ENCODE results near the gene LAMC2.
"Not testable (repeated sequence)": the region's sequence is repeated elsewhere in the genome, so short reads cannot be mapped to it uniquely, and the experiment has no call there.

LAMC2 gene

GRCh38 chr1:183262628-183263200 lies 76.7 kb downstream of the LAMC2 start:
- DNase-seq (ENCODE audit: low read depth, low spot score), result no peak

- no peak for DNase-seq (ENCODE audit: low read depth, low spot score)
These were observed 78.0 kb downstream of the LAMC2 start for GRCh38 chr1:183263886-183264602.

DNA sequence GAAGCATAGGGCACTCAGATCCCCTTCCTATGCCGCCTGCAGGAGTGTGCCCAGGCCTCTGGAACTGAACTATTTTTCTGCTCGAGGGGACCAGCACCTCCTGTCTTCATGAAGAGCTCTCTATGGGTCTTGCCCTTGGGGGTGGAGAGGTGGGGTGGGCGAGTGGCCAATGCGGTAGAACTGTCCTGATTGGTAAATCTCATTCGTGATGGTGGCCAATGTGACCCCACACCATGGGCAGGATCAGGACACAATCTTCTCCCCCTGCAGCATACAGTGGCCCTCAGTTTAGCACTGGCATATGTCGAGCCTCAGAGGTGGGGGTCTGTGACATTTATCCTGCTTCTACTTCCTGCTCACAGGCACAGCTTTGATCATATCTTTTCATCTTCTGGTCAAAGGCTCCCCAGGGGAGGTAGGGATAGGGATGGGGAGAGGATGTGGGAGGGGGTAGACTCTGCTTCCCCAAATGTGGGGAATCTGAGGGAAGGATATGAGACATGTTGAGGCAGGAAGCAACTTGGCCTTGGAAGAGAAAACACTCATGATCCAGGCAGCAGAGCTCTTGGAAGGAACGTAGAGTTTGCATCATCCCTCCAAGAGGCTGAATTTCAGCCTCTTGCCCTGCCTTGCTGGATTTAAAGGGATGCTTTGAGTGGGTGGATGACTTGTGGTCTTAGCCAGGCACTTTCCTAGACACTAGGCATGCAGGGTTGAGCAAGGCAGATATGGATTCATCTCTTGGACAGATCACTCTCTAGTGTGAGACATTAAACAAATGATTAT lies 81.8 kb downstream of the LAMC2 start:
- no peak for DNase-seq (ENCODE audit: low read depth, low spot score)

DNA sequence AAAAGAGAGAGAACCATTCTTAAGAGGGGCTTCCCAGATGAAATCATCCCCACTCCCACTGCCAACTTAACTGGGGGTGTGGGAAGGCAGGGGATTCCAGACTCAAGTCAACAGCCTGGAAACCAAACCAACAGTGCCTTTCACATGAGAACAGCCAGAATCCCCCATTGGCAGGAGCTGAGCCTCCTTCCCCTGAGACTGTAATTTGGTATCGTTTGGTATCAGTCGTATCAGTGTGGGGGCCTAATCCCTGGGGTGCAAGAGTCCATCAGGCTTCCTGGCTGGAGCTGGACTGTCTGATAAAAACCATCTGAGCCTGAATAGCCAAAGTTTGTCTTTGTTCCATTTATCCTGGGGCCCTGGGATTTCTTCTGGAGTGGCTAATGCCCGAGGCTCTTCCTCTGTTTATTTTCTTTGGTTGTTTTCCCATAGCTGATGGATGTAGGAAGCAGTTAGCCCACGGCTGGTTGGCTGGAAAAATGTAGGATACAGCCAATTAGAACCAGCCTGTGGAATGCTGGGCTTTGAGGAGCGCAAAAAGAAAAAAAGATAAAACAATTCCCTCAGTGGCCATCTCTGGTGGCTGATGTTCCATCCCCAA lies 84.6 kb downstream of the LAMC2 start:
- no peak for DNase-seq (ENCODE audit: low read depth, low spot score)

GRCh38 chr1:183272390-183272848 lies 86.4 kb downstream of the LAMC2 start:
- no peak for DNase-seq (ENCODE audit: low read depth, low spot score)

GRCh38 chr1:183273300-183273699 lies 87.2 kb downstream of the LAMC2 start:
- DNase-seq (ENCODE audit: low read depth, low spot score), result no peak

DNA sequence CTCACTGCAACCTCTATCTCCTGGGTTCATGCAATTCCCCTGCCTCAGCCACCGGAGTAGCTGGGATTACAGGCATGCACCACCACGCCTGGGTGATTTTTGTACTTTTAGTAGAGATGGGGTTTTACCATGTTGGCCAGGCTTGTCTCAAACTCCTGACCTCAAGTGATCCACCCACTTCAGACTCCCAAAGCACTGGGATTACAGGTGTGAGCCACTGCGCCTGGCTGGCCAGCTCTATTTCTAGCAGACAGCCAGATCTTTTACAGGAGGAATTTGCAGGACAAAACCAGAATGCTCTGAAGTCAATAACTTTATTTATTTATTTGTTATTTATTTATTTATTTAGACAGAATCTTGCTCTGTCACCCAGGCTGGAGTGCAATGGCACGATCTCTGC lies 87.9 kb downstream of the LAMC2 start:
- DNase-seq (ENCODE audit: low read depth, low spot score), result not testable (repeated sequence)

GRCh38 chr1:183274836-183275235 lies 88.8 kb downstream of the LAMC2 start:
- no peak for DNase-seq (ENCODE audit: low read depth, low spot score)

- no peak for DNase-seq (ENCODE audit: low read depth, low spot score)
These were observed 89.3 kb downstream of the LAMC2 start for GRCh38 chr1:183275322-183275721.

DNA sequence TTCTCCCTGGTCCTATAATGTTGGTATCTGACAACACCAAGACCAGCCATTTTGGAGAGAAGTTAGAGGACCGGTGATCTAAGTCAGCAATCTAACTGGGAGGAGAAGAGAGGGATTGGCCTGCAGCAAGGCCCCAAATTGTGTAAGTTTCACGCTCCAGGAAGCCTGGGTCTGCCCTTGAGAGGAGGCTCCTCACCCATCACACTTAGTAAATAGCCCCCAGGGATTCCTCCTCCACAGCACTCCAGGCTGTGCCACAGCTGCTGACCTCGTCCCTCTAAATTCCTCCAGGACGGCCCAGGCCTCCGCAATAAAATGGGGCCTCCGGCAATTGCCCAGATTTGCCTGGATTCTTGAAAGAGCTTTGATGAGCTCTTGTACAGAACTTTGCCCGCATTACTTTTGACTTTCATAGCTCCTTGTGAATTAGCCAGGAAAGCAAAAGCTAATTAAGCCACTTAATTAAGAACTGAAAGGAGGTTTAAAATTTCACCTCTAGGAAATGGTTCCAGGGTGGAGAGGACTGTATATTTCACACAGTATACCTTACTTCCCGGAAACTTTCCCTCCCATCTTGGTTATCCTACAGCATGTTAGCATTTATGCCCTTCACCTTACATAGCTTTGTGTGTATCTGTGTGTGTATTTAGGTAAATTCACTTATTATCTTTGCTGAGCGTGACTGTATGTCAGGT lies 90.5 kb downstream of the LAMC2 start:
- DNase-seq (ENCODE audit: low read depth, low spot score), result no peak

- no peak for DNase-seq (ENCODE audit: low read depth, low spot score)
These were observed 92.0 kb downstream of the LAMC2 start for GRCh38 chr1:183277821-183278738.

DNA sequence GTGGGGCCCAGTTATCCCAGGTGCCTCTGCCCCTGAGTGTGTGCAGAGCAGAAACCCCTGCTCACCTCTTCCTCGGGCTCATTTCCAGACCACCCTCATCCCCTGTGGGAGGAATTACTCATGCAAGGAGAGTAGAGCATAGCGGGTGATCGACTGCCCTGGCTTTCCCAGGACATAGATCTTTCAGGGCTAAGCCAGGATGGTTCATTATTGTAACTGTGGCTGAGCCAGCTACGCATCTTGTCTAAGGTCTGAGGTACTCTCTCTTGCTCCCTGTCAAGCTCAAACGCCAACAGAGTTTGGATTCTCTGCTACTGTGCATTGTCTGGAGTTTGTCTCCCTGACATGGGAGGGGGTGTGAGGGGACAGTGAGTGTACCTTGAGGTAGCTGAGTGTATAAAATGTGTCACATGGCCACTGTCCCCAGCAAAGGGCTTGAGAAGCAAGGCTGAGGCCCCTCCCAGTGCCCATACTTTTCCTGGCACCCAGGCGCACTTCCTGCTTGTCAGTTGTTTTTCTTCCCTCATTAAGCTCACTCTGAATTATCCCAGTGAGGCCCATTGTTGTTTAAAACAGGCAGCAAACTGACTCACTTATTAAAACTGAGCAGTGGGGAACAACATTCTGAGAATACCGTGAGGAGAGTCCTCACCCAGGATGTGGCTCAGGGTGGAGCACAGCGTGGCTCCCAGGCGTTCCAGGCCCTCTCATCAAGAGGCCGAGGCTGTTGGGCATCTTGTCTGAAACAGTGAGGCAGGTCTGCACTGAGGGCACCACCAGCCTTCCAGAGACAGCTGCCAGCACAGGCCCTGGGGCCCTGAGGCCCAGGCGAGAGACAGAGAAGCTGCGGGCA lies 92.9 kb downstream of the LAMC2 start:
- no peak for DNase-seq (ENCODE audit: low read depth, low spot score)

DNA sequence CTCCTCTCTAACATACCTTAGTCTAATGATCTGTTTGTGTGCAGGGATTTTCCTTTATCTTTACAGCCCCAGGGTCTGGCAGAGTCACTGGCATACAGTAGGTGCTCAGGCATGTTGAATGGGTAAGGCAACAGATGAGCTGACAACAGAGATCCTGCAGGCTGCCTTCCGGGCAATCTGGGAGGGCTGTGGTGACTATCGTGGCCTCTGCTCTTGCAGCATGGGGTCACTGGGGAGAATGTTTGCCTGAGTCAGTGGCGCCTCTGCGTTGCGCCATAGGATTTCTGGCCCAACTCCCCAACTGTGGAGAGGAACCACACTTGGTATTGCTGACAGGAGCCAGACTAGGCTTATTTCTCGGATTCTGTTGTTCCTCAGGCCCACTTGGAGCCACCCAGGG lies 93.8 kb downstream of the LAMC2 start:
- DNase-seq (ENCODE audit: low read depth, low spot score), result no peak

GRCh38 chr1:183281039-183281438 lies 95.0 kb downstream of the LAMC2 start:
- DNase-seq (ENCODE audit: low read depth, low spot score), result no peak

DNA sequence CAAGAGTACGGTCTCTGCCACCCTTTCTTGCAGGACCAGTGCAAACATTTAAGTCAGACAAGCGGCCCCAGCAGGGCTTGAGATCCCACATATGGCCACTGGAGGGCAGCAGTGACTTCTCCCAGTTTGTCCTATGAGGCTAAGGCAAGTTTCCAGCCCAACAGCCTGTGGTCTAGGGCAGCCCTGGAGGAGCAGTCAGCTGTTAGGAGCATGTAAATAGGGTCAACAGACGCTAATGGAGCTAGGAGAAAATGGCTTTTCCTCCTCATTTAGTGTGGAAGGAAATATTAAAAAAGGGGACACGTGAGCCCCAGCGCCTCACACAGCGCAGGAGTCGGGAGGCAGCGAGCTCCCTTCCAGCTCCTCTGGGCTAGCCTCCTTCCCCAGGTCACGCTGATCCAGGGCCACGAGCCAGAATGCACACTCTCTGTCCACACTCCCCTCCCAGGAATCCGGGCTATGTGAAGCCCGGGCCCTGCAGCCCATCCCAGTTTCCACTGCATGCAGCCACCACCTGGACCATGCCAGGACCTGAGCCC lies 95.6 kb downstream of the LAMC2 start:
- DNase-seq (ENCODE audit: low read depth, low spot score), result peak; percentile 75

DNA sequence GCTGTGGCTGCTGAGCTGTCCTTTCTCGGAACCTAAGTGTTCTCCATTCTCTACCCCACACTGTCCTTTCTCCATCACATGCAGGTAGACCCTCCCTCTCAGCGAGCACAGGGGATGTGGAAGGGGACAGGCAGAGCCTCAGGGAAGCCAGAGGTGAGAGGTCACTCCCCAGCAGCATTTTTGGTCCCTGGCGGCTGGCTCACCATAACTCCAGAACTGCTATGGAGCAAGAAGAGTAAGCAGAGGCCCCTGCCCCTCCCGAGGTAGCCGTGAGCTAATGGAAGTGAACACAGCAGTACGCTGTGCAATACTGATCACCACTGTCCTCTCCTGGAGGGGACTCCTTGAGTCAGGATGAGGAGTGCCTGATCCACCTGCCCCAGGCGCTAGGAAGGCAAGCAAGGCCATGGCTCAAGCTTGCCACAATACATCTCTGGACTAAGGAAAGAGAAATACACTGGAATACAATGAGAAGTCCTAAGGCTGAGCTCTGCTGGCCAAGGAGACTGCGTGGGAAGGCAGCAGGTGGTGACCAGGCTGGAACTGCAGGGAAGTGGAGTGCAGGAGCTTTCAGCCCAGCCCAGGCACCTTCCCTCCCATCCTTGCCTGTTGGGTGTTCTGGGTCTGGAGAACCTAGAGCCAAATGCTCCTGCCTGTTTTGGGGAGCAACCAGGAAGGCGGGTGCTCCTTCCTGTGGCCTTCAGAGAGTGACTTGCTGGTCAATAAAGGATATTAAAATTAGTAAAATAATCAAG lies 96.2 kb downstream of the LAMC2 start:
- DNase-seq (ENCODE audit: low read depth, low spot score), result no peak

DNA sequence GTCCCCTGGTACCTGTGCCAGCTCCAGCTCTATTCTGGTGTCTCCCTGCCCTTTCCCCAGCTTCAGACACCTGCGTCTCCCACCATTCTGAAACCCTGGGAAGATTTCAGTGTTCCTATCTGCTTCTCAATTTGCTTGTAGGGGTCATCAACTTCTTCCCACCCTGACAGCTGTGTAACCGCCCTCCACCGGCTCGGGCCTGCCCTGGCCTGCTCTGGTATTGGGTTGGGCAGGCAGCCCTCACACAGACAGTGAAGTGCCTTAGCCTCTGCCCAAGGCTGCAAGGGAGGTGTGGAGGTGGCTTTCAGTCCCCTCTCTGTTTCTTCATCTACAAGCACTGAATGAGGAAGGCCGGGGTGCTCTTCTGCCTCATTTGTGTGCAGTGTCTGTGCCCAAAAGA lies 97.2 kb downstream of the LAMC2 start:
- DNase-seq (ENCODE audit: low read depth, low spot score), result no peak

DNA sequence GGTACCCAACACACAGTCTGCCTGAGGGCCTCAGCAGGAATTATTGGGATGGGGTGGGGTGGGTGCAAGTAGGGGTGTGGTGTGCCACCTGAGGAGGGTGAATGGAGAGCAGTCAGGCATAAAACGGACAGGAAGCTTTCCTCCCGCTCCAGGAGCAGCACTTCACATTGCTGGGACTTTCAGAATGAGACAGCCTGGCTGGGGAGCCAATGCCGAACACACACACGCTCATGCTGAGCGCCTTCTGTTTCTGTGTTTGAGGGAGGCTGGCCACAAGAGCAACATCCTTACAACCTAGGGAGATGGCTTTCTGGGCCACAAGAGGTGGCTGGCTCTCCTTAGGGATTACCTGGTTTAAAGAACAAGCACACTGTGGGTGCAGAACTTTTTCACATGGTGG lies 98.0 kb downstream of the LAMC2 start:
- DNase-seq (ENCODE audit: low read depth, low spot score), result no peak

- no peak for DNase-seq (ENCODE audit: low read depth, low spot score)
These were observed 99.2 kb downstream of the LAMC2 start for GRCh38 chr1:183285256-183285655.

Measured in iPS DF 19.7 (cell line).